GM19239 (cell line): Measurements from ENCODE around the gene UNC5B.

Source experiments
- DNase-seq: peaks from one replicate; pipeline ENCODE4 v3.0.0; 2011; ENCODE audit warnings: low spot score; ENCODE audit not compliant: insufficient read length
- FAIRE-seq: peaks from 2 replicates; lab custom pipeline; 2011; peaks lifted over from hg19 to GRCh38; lab: Jason Lieb, UNC

The UNC5B gene

DNA sequence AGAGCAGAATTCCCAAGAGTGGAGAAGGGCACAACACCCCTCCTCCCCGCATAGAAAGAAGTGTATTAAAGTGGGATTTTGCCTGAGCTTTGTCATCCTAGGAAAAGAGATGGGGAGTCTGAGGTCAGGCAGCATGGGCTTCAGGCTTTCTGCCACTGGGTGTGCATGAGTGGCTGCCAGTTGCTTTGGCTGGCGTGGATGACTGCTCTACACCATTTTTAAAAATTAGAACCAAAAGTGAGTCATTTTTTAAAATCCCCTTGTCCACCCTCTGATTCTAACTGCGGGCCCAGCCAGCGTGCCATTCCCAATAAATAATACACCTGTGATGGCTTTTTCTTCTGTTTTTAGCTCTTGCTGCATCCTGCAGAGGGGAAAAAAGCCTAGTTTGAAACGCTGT is 120.1 kb downstream of the UNC5B start:
- DNase-seq (no peak), FAIRE-seq (no peak)

DNA sequence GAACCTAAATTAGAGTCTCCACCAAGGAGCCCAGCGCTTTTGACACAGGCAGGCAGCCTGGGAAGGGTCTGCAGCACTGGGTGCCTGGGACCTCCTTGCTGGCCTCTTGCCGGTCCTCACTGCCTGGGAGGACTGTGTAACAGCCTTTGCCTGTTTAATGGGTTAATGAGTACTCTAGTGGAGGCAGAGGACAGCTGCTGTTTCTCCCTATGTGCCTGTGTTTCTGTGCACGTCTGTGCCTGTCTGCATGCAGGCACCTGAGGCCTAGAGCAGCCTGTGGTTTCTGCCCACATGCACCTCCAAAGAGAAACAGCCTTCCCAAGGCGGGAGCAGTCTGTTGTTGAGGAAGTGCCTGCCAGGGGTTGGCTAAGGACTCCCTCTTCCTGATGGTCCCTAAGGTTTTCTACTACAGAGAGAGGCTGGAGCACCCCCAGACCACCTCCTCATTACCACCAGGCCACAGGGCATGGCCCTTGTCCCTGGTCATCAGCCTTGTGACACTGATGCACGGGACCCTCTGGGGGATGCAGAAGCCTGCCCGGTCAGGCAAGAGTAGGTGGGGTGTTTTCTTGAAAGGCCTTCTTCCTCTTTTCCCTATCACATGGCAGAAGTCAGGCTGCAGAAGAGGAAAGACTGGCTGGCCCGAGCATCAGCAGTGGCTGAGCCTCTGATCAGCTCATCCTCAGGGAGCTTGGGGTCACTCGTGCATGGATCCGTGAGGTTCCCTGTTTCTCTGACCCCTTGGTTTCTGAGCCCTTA is 120.9 kb downstream of the UNC5B start:
- DNase-seq (no peak), FAIRE-seq (peak; percentile 18)

DNA sequence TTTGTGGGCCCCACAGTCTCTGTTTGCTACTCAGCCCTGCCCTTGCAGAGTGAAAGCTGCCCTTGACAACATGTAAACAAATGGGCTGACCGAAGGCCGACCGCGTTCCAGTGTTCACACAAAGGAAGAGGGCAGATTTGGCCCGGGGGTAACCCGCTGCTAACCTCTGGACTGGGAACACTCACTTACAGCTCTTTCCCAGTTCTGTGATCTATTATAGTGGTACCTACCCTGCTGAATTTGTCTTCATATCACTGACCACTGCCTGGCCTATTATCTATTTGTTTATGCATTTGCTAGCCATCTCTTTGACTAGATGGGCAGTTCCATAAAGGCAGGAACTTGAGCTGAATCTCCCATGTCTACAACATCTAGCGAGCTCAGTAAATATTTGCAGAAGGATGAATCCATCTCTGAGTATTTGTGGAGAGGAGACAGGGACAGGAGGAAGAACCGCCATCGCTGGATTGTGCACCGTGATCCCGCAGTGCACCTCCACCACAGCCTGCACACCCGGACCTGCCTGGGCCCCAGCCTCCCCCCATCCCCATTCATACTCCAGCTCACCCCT is 121.9 kb downstream of the UNC5B start:
- DNase-seq (no peak), FAIRE-seq (no peak)

DNA sequence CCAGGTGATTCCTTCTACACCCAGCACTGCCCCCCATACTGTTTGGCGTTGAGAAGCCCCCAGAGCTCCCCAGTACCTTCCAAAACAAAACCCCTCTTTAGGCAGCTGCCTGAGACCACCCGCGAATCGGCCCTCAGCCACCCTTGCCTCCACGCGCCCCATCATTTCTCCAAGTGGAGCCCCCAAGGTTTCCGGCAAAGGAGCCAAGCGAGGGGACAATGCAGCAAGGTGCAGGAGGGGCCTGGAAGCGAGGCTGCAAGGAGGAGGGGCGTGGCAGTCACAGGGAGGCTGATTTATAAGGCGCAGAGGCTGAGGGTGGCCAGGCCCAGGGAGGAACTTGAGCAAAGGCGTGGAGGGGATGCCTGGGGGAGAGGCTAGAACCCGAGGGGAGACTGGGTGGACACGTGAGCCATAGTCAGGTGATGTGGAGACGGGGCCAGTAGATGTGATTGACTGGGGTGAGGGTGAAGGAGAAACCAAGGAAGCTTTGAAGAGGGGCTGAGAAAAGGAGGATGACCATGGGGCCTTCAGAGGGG is 122.9 kb downstream of the UNC5B start:
- no peak for FAIRE-seq
- no peak for DNase-seq

DNA sequence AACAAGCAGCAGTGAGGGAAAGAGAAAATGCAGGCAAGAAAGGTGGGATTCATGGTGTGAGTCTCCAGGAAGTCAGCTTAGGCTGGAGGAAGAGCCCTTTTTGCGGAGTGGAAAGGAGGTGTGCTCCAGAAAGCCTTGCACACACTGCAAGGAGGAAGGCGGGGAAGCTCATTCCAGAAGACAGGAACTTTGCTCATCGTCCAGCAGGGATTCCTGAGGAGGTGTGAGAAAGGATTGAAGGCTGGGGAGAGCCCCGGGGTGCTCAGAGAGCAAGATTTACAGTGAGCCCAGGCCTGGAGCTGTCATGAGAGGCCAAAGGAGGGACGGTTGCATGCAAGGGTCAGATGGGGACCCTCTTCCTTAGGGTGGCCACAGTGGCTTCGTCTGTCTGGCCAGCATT is 124.3 kb downstream of the UNC5B start:
- no peak for FAIRE-seq
- DNase-seq, result no peak

DNA sequence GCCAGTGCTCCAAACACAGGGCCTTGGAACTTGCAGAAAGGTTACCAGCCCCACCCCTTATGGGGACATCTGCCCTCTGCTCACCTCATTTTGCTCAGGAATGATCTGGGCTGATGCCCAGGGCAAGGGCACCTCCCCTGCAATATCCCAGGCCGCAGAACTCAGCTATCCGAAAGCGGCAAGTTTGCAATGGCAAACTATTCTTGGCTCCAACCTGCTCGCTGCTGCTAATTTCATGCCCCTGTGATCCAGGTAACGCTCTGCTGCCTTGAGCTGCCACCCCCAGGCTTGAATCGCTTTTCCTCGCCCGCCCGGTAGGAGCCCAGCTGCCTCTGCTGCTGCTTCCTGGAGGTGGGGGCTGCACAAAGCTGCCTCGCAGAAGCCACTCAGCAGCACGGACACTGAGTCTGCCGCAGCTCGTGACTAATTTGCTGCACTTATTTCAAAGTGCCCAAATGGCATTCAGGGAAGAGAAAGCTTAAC is 124.9 kb downstream of the UNC5B start:
- no peak for DNase-seq
- FAIRE-seq, result no peak

DNA sequence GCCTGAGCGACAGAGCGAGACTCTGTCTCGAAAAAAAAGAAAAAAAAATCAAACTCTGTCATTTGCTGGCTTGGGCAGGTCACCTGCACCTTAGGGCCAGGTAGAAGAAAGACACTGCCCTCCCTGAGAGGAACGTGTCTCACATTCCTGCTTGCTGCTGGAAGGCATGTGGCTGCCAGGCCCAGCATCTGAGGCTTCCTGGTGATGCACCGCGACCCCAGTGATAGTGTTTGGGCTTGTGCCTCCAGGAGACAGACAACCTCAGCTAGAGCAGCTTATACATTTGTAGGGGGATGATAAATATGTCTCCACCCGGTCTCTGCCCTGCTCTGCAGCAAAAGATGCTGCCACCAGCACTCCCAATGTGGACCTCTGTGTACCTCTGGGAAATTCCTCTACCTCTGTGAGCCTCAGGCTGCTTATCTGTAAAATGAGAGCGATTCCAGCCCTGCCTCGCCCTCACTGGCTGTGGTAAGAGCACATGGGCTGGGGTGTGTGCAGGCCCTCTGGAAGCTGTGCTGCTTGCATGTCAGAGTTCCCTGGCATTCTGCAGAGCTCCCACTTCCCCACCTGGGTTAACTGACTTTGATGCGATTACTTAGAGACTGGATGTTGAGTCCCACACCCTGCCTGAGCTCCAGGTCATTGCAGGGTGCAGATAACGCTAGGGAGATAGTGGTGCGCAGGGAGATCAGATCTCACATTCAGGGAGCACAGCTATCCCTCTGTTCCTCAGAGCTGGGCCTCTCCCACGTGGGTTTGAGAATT is 126.5 kb downstream of the UNC5B start:
- DNase-seq (no peak), FAIRE-seq (no peak)

DNA sequence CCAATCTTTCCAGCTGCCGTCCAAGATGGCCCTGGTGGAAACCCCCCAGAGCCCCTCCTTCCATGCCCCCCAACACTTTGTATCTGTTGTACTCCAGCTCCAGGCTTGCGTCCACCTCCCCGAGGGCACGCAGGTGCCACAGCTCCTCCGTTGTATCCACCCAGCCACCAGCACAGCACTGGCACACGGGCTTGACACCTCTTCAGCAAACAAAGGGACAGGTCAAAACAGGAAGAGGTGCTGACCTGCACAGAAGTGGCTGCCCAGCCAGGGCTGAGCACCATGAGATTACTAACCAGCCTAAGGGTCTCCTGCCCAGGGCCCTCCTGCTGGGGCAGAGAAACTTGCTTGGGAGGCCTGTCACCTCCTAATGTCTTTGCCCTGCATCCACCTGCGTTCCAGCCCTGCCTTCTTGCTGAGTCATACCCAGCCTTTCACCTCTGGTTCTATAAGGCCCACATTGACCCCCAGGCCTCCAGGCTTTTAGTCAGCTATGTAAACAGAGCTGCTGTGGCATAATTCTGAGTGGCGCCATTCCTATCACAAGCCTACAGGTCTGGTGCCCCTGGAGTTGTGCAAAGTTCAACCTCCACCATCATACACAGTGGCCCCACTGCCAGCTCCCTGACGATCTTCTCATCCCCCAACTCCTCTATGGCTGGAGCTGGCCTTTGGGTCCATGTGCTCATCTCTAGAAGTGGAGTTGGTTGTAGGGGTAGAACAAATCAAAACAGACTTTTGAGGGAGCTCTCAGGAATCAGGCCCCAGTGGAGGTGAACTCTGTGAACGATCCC is 127.6 kb downstream of the UNC5B start:
- FAIRE-seq (no peak), DNase-seq (no peak)

DNA sequence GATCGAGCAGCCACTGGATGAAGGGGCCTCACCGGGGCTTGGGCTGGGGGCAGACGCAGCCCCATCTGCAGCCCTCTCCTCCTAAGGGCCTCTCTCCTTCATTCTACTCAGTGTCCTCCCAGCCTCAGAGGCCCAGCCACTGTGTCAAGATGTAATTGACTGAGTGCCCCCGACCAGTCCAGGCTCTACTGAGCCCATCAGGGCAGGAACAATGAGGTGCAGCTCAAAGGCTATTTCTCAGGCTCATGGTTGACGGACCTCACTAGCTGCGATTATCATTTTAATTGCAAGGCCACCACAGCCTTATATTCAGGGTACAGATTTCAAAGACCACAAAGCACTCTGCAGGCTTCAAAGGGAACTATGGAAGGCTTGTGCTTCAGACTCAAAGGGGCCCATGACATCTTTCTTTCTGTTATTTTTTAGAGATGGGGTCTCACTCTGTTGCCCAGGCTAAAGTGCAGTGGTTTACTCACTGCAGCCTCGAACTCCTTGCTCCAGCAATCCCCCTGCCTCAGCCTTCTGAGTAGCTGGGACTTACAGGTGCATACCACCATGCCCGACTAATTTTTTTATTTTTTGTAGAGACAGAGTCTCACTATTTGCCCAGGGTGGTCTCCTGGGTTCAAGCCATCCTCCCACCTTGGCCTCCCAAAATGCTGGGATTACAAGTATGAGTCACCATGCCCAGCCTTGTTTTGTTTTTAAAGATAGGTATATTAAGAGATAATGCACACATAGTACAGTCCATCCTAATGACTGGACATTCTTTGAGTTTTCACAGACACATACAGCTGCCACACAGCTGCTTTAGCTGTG is 130.4 kb downstream of the UNC5B start:
- FAIRE-seq (no peak), DNase-seq (no peak)

DNA sequence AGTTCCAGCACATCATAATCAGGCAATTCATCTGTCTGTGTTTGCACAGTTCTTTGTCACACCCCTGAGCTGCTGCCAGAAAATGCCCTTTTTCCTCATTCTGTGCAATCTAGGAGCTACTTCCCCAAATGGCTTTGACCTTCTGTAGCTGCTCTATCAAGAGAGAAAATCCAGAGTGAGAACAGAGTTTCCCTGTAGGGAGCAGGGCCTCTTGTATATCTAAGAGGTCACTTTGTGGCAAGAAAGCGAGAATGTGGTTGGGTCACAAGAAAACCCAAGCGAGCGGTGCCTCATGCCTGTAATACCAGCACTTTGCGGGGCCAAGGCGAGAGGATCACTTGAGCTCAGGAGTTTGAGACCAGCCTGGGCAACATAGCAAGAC is 131.0 kb downstream of the UNC5B start:
- FAIRE-seq, result no peak
- DNase-seq, result no peak

DNA sequence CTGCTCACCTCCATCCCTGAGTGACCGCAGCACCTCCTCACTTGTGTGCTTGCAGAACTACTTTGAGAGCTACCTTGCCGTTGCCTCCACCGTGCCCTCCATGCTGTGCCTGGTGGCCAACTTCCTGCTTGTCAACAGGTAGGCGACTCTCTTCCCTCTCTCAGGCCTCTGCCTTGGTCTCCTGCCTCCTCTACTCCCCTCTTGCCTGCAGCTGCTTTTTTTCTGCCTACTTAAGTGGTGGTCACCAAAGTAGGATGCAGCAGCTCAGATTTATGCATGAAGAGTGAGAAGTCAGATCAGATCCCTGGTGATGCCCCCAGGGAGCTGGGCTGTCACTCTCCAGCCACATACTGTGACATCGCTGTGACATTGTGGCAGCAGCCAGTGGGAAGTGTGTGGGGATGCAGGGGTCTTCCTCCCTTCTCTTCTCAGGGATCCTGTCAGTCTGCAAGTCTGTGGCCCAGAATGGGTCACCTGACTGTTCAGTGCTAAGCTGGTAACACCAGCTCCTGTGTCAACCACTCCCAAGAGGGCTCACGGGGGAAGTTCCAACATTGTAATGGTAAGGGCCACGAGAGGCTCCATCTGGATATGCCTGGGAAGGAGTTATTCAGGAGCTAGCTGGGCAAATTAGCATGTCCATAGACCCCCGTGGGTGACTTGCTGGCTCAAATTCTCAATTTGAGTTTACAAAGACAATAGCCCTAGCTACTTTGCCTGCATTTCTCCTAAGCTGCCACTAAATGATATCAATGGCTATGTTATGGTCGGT is 132.0 kb downstream of the UNC5B start:
- no peak for FAIRE-seq
- no peak for DNase-seq

DNA sequence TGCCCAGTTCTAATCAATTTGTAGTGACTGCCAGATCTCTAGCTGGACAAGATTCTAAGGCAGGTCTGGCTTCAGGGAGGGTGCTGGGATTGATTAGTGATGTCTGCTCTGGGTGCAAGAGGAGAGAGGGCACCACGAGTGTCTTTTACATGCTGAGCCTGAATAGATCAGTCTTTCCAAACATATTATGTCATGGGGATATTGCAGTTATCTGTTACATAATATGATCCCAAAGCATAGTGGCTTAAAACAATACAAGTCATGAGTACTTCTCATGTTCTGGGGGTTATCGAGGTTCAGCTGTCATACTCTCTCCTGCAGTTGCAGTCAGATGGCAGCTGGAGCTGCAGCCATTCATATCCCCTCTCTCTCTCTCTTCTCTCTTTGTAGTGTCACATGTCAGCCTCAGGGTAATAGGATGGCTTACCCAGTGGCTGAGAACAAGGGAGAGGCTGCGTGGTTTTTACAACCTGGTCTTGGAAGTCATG is 132.7 kb downstream of the UNC5B start:
- FAIRE-seq (no peak), DNase-seq (no peak)

DNA sequence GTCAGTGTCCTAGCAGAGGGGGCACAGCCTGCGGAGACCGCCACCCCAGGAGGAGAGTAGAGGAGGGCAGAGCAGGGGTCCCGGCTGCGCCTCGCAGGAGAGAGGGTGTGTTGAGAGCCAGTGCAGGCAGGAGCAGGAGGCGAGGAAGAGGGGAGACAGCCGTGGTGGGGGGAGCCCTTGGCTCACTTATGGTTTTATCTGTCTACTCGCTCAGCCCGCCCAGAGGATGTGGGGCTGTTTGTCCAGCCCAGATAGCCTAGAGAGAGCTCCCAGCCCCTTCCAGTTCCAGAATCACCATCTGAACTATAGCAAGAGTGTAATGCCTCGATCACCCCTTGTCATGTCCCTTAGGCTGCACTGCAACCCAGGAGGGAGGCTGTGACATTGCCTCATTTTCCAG is 133.3 kb downstream of the UNC5B start:
- no peak for DNase-seq
- FAIRE-seq, result no peak

DNA sequence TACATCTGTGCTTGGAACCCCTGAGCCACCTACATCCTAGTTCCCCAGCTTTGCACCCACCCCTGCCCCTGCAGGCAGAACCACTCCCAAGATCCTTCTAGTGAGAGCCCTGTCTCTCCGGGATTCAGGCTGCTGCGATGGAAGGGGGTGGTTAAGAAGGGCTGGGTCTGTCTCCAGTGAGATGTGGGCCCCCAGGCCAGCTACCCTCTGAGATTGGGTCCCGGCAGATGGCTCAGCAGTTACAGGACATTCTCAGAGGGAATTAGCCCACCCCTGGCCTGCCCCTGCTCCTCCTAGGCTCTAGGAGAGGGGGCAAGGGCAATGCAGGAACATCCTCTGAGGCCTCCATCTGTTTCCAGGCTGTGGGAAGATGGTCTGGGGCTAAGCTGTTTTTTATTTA is 134.4 kb downstream of the UNC5B start:
- FAIRE-seq (no peak), DNase-seq (no peak)

DNA sequence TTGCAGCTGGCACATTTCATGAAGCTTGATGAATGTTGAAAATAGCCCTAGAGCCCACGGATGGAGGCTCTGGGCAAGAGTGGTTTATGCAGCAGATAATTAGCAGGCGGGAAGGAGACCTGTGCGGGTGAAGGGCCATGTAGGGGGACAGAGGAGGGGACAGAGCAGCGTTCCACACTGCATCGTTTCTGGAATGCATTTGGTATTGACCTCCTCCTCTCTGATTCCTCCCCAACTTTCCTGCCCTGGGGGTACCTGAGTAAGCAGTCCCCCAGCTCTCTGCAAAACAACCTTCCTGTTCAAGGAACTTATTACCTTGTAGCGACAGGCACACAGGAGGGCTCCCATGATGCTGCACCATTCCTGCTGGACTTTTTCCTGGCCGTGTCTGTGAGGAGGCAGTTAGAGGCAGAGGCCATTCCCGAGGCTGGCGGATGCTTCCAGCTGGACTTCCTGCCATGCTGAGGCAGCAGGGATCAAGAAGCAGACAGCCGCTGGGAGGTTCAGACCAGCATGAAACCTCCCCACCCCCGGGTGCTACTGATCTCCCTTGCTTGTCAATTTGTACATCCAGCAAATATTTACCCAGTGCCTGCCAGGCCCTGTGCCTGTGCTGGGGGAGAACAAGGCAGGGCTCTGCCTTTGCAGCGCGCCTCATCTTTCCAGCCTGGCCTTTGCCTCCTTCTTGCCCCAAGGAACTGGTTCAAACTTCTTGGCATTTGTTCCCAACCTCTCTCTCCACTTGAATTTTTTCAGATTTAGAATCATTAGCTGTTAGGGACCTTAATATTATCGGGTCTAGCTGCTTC is 135.4 kb downstream of the UNC5B start:
- FAIRE-seq (no peak), DNase-seq (no peak)

DNA sequence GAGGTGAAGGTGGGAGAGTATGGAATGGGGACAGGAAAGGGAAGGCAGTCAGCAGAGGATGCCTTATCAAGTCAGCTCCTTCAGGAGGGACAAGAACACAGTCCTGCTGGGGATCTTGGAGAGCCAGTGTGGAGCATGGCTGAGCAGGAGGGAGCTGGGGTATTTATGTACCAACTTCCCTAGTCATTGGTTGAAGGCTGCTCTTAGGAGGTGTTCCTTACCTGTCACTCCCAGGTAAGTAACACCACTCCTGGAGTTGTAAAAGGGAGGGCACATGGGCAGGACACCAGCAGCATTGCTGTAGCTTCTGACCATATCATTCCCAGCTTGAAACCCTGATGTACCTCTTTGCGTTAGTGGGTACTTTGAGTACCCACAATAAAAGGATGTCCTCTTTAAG is 136.5 kb downstream of the UNC5B start:
- FAIRE-seq, result no peak
- DNase-seq, result no peak

DNA sequence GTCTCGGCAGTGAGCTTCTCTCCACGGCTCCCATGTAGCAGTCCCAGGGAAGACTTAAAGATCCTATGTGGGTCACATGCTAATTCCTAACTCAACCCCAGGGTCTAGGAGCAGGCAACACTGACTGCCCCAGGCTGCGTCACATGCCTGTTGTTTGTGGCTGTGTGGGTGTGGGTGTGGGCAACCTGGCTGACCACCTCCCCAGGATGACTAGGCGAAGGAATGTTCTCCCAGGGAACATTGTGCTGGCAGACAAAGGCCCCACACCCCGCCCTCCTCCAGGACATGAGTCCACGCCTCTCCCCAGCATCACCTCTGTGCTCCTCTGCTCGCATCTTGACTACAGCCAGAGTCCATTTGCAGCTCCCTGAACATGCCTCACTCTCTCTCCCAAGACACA is 137.0 kb downstream of the UNC5B start:
- no peak for FAIRE-seq

DNA sequence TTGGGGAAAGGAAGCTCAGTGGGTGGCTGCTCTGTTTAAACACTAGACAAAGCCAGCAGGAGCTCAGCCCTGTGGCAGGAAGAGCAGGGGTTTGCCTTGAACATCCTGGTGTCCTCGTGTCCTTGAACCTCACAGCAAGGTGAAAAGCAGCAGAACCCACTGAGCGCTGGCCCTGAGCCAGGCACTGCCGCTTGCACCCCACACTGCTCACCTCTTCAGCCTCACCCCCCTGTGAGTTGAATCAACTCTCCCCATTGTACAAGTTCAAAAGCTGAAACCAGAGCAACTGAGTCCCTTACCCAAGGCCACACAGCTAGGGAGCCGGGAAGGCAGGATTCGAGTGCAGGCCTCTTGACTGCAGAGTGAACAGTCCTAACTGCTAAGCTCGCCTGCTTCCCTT is 138.7 kb downstream of the UNC5B start:
- no peak for DNase-seq
- no peak for FAIRE-seq

More for the DNA sequence above, 137.0 kb downstream of the UNC5B start:
- DNase-seq, result no peak
